GM23338 (cell line): ENCODE data around the gene CLSTN2. TPM values are rescaled to one million over a fixed set of nuclear protein-coding genes. Genes with fewer than 3 reads are reported as not detected.

Experiments used
- ATAC-seq: fragments of 200-7000 bp; cut with Tn5 transposase; 3 replicates; pipeline ENCODE4 v1.9.1; 2020
- DNase-seq: peaks from one replicate; pipeline ENCODE4 v3.0.0-alpha.2; 2015; ENCODE audit warnings: low spot score
- H2AFZ ChIP-seq: fragments of 200-600 bp; sonication (generic); 2 replicates; pipeline ENCODE4 v1.8.0; 2016; ENCODE audit warnings: antibody characterized with exemption, mild to moderate bottlenecking, moderate library complexity
- H3F3A ChIP-seq: fragments of 200-600 bp; sonication (generic); replicated peaks from 2 replicates; pipeline ENCODE4 v1.8.0; 2017; ENCODE audit warnings: antibody characterized with exemption, mixed run types, low read depth
- H3K27ac ChIP-seq: fragments of 200-600 bp; sonication (generic); 2 replicates; pipeline ENCODE4 v1.6.1; 2016; ENCODE audit warnings: low read depth
- H3K27me3 ChIP-seq: fragments of 200-600 bp; sonication (generic); 2 replicates; pipeline ENCODE4 v1.8.0; 2016; ENCODE audit warnings: mild to moderate bottlenecking, mixed run types, moderate library complexity; ENCODE audit not compliant: insufficient read depth
- H3K36me3 ChIP-seq: fragments of 200-600 bp; sonication (generic); 2 replicates; pipeline ENCODE4 v1.8.0; 2016; ENCODE audit warnings: mild to moderate bottlenecking; ENCODE audit not compliant: insufficient read depth
- H3K4me1 ChIP-seq: fragments of 200-600 bp; sonication (generic); 2 replicates; pipeline ENCODE4 v1.8.0; 2016; ENCODE audit warnings: mild to moderate bottlenecking, moderate library complexity; ENCODE audit not compliant: insufficient read depth
- H3K4me2 ChIP-seq: fragments of 200-600 bp; sonication (generic); 2 replicates; pipeline ENCODE4 v1.7.1; 2017; ENCODE audit warnings: mixed run types
- H3K4me3 ChIP-seq: fragments of 200-600 bp; sonication (generic); 2 replicates; pipeline ENCODE4 v1.6.1; 2016; ENCODE audit warnings: mixed run types
- H3K79me2 ChIP-seq: fragments of 200-600 bp; sonication (generic); replicated peaks from 2 replicates; pipeline ENCODE4 v1.8.0; 2017; ENCODE audit warnings: mild to moderate bottlenecking; ENCODE audit not compliant: insufficient read depth
- H3K9me2 ChIP-seq: fragments of 200-600 bp; sonication (generic); 2 replicates; pipeline ENCODE4 v1.8.0; 2017; ENCODE audit not compliant: insufficient read depth
- H4K20me1 ChIP-seq: fragments of 200-600 bp; sonication (generic); replicated peaks from 2 replicates; pipeline ENCODE4 v1.8.0; 2017; ENCODE audit warnings: mild to moderate bottlenecking; ENCODE audit not compliant: insufficient read depth
- H3K27ac Mint-ChIP-seq: 2 replicates; pipeline ENCODE4 v1.8.0; 2020; ENCODE audit warnings: inconsistent platforms, mild to moderate bottlenecking, moderate library complexity, mixed read lengths
- H3K27me3 Mint-ChIP-seq: 3 replicates; pipeline ENCODE4 v1.8.0; 2022; ENCODE audit warnings: low read depth, mild to moderate bottlenecking, moderate library complexity, mixed read lengths, inconsistent platforms; ENCODE audit not compliant: insufficient read depth, poor library complexity
- H3K36me3 Mint-ChIP-seq: 3 replicates; pipeline ENCODE4 v1.8.0; 2021; ENCODE audit warnings: low read depth, mild to moderate bottlenecking, inconsistent platforms, moderate library complexity, mixed read lengths
- H3K4me1 Mint-ChIP-seq: 3 replicates; pipeline ENCODE4 v1.8.0; 2020; ENCODE audit warnings: mild to moderate bottlenecking, inconsistent platforms, mixed read lengths
- H3K4me3 Mint-ChIP-seq: 3 replicates; pipeline ENCODE4 v1.8.0; 2021; ENCODE audit warnings: moderate library complexity, mild to moderate bottlenecking, inconsistent platforms, mixed read lengths
- H3K9me3 Mint-ChIP-seq: 3 replicates; pipeline ENCODE4 v1.8.0; 2020; ENCODE audit warnings: moderate library complexity, mild to moderate bottlenecking, inconsistent platforms, mixed read lengths
- CREB1 ChIP-seq: fragments of 250-450 bp; sonication (Bioruptor Pico); IDR thresholded peaks from 2 replicates; pipeline ENCODE4 v1.5.0; 2020; ENCODE audit warnings: low read depth, mild to moderate bottlenecking, moderate library complexity
- NANOG ChIP-seq: IDR thresholded peaks from 2 replicates; pipeline ENCODE4 v1.6.1; 2016; ENCODE audit warnings: antibody characterized with exemption, borderline replicate concordance
- POLR2AphosphoS5 ChIP-seq: IDR thresholded peaks from 2 replicates; pipeline ENCODE4 v1.6.1; 2016; ENCODE audit warnings: antibody characterized with exemption, low read depth
- STAT1 ChIP-seq: IDR thresholded peaks from one replicate; pipeline ENCODE4 v1.6.1; 2016; ENCODE audit warnings: antibody characterized with exemption; ENCODE audit not compliant: unreplicated experiment
- ZNF114 ChIP-seq: fragments of 250-450 bp; sonication (Bioruptor Pico); IDR thresholded peaks from 2 replicates; pipeline ENCODE4 v1.5.0; 2020; ENCODE audit warnings: mild to moderate bottlenecking, moderate library complexity
- ZNF331 ChIP-seq: fragments of 250-450 bp; sonication (Bioruptor Pico); IDR thresholded peaks from 2 replicates; pipeline ENCODE4 v1.5.0; 2020; ENCODE audit warnings: low read depth, mild to moderate bottlenecking, moderate library complexity
- ZNF462 ChIP-seq: fragments of 250-450 bp; sonication (Bioruptor Pico); IDR thresholded peaks from 2 replicates; pipeline ENCODE4 v1.5.0; 2020; ENCODE audit warnings: mild to moderate bottlenecking, moderate library complexity
- polyA plus RNA-seq: library from polyadenylated mRNA; unstranded; fragments of >200 nt; fragmentation: Nextera tagmentation; extraction: Ambion mirVana; gene quantifications from 2 replicates; pipeline ENCODE4 v1.2.1, GENCODE V29; 2016
- total RNA-seq: library from RNA; depleted of rRNA; stranded (reverse); fragments of >200 nt; shearing (Covaris generic); gene quantifications from 2 replicates; pipeline ENCODE4 v1.2.3, GENCODE V29; 2014
- TF ChIP-seq, protein P1 (sequence below): IDR thresholded peaks from 2 replicates; pipeline ENCODE4 v1.6.1; 2016; ENCODE audit warnings: antibody characterized with exemption

The CLSTN2 gene
- total and polyA plus RNA-seq, 2 experiments from 2014 or later, result 0.11 to 0.83 TPM

DNA sequence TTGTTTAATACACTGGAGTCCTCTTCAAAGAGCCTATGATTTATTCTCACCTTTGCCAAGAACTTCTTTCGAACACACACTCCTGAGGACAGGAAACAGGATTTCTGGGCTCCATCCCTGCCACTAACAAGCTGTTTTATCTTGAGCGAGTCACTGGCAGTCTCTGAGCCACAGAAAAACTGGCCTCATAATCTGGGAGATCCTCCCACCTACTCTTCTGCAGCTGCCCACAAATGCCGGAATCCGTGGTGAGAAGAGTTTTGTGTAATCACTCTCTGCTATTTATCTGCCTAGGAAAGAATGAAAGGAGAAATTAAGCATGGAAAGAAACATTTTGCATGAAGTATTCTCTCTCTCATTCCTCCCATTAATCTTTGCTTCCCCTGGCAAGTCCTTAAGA is 570.9 kb downstream of the CLSTN2 start:
- Histone ChIP-seq H2AFZ (peak overlapping the region; percentile 16; the same call in 1 of the 2 replicates), H3K36me3 (no peaks in the 10 kb centered on the region), H3K4me1 (peaks cover 49% of the 10 kb centered on the region), H3K9me2 (0 out of 2 replicates have a peak, but pooled peaks cover 3% of the 10 kb centered on the region), H3K27ac (no peak overlapping the region), H3K27me3 (no peaks in the 10 kb centered on the region), H3K4me2 (no peak overlapping the region), H3K79me2 (no peaks in the 10 kb centered on the region), H3K4me3 (no peak overlapping the region), H4K20me1 (no peaks in the 10 kb centered on the region), H3F3A (peaks cover 6% of the 10 kb centered on the region; the same call in 1 of the 2 replicates)
- no peak overlapping the region for H3K27ac Mint-ChIP-seq
- H3K4me1 Mint-ChIP-seq, result peaks cover 54% of the 10 kb centered on the region
- peaks cover 10% of the 10 kb centered on the region for H3K27me3 Mint-ChIP-seq
- no peaks in the 10 kb centered on the region for H3K9me3 Mint-ChIP-seq
- no peak for TF ChIP-seq CREB1 (CRISPR knock-in tag)
- TF ChIP-seq POLR2AphosphoS5, result no peak
- no peak for TF ChIP-seq STAT1
- H3K36me3 Mint-ChIP-seq, result no peaks in the 10 kb centered on the region
- DNase-seq (no peak), ATAC-seq (no peak)
- no peak overlapping the region for H3K4me3 Mint-ChIP-seq

- Mint-ChIP-seq H3K4me3 (no peak overlapping the region), H3K27me3 (peaks cover 11% of the 10 kb centered on the region), H3K9me3 (peaks cover 11% of the 10 kb centered on the region; the same call in 2 of the 3 replicates), H3K36me3 (peaks cover 11% of the 10 kb centered on the region; the same call in 2 of the 3 replicates), H3K4me1 (peaks cover 60% of the 10 kb centered on the region), H3K27ac (0 out of 2 replicates have a peak overlapping the region, but pooled peaks have one; percentile 1)
- DNase-seq (no peak), ATAC-seq (no peak)
- Histone ChIP-seq H3K4me1 (peaks cover 50% of the 10 kb centered on the region), H3K4me3 (no peak overlapping the region), H3K79me2 (no peaks in the 10 kb centered on the region), H3K9me2 (0 out of 2 replicates have a peak, but pooled peaks cover 4% of the 10 kb centered on the region), H3K36me3 (no peaks in the 10 kb centered on the region), H3K27ac (no peak overlapping the region), H3K27me3 (no peaks in the 10 kb centered on the region), H4K20me1 (no peaks in the 10 kb centered on the region), H3K4me2 (no peak overlapping the region), H3F3A (peaks cover 7% of the 10 kb centered on the region; the same call in 1 of the 2 replicates), H2AFZ (no peak overlapping the region)
- TF ChIP-seq, protein P1, sequence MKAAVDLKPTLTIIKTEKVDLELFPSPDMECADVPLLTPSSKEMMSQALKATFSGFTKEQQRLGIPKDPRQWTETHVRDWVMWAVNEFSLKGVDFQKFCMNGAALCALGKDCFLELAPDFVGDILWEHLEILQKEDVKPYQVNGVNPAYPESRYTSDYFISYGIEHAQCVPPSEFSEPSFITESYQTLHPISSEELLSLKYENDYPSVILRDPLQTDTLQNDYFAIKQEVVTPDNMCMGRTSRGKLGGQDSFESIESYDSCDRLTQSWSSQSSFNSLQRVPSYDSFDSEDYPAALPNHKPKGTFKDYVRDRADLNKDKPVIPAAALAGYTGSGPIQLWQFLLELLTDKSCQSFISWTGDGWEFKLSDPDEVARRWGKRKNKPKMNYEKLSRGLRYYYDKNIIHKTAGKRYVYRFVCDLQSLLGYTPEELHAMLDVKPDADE, result no peak
- no peak for TF ChIP-seq ZNF114 (CRISPR knock-in tag)
- no peak for TF ChIP-seq NANOG
- TF ChIP-seq ZNF331 (CRISPR knock-in tag), result no peak
- no peak for TF ChIP-seq STAT1
Measured at GRCh38 chr3:140508550-140508949, 573.6 kb downstream of the CLSTN2 start.

- no peak overlapping the region for H2AFZ ChIP-seq
- peaks cover 48% of the 10 kb centered on the region for H3K4me1 ChIP-seq
- DNase-seq, result peak; percentile 48
- H3K9me3 Mint-ChIP-seq, result peaks cover 17% of the 10 kb centered on the region; the same call in 2 of the 3 replicates
- H3K36me3 ChIP-seq, result no peaks in the 10 kb centered on the region
- H3K4me3 ChIP-seq, result no peak overlapping the region
- H3K4me2 ChIP-seq, result peak overlapping the region; percentile 41
- ATAC-seq, result peak; percentile 76
- no peak overlapping the region for H3K27ac Mint-ChIP-seq
- no peak for TF ChIP-seq CREB1 (CRISPR knock-in tag)
- TF ChIP-seq ZNF462 (CRISPR knock-in tag), result peak; percentile 82; the same call in 1 of the 2 replicates
- H3K27me3 Mint-ChIP-seq, result peaks cover 14% of the 10 kb centered on the region
- H3K4me1 Mint-ChIP-seq, result peaks cover 58% of the 10 kb centered on the region
- no peaks in the 10 kb centered on the region for H3K27me3 ChIP-seq
- H3K36me3 Mint-ChIP-seq, result peaks cover 11% of the 10 kb centered on the region; the same call in 2 of the 3 replicates
- no peaks in the 10 kb centered on the region for H3K79me2 ChIP-seq
- H3K4me3 Mint-ChIP-seq, result no peak overlapping the region
- H3F3A ChIP-seq, result peaks cover 7% of the 10 kb centered on the region; the same call in 1 of the 2 replicates
- 0 out of 2 replicates have a peak, but pooled peaks cover 4% of the 10 kb centered on the region for H3K9me2 ChIP-seq
- H4K20me1 ChIP-seq, result no peaks in the 10 kb centered on the region
- H3K27ac ChIP-seq, result no peak overlapping the region
Measured at GRCh38 chr3:140509534-140509933, 574.5 kb downstream of the CLSTN2 start.
